HepG2 (cell line): Measurements from ENCODE around the gene PSMB11. TPM values are rescaled to one million over a fixed set of nuclear protein-coding genes. Genes with fewer than 3 reads are reported as not detected.

Experiments
- AKAP8 ChIP-seq: sonication (generic); formaldehyde crosslinking; IDR thresholded peaks from 2 replicates; pipeline ENCODE4 v1.5.1; 2020; ENCODE audit warnings: mild to moderate bottlenecking, missing genetic modification reagents
- BORCS8-MEF2B ChIP-seq: sonication (generic); formaldehyde crosslinking; IDR thresholded peaks from 2 replicates; pipeline ENCODE4 v1.8.0; 2022; ENCODE audit warnings: mild to moderate bottlenecking, missing genetic modification reagents
- DMAP1 ChIP-seq: IDR thresholded peaks from 2 replicates; pipeline ENCODE4 v1.6.1; 2016
- EED ChIP-seq: sonication (generic); formaldehyde crosslinking; IDR thresholded peaks from 2 replicates; pipeline ENCODE4 v1.5.0; 2020; ENCODE audit warnings: mild to moderate bottlenecking, missing genetic modification reagents
- FOXA3 ChIP-seq: IDR thresholded peaks from 2 replicates; pipeline ENCODE4 v1.6.1; 2016; ENCODE audit warnings: missing genetic modification reagents, missing compliant biosample characterization
- GABPB1 ChIP-seq: IDR thresholded peaks from 2 replicates; pipeline ENCODE4 v1.6.1; 2016; ENCODE audit warnings: mild to moderate bottlenecking, missing genetic modification reagents, moderate library complexity, missing compliant biosample characterization
- HNRNPH1 ChIP-seq: fragments of 200-400 bp; formaldehyde crosslinking; optimal IDR thresholded peaks from 2 replicates; pipeline ENCODE3; 2017; ENCODE audit warnings: mild to moderate bottlenecking, low read depth, low read length
- HOXA7 ChIP-seq: sonication (generic); formaldehyde crosslinking; IDR thresholded peaks from 2 replicates; pipeline ENCODE4 v1.8.1; 2022; ENCODE audit warnings: mild to moderate bottlenecking, missing genetic modification reagents, moderate library complexity
- HOXD1 ChIP-seq: sonication (generic); formaldehyde crosslinking; IDR thresholded peaks from 2 replicates; pipeline ENCODE4 v1.5.0; 2020; ENCODE audit warnings: missing genetic modification reagents
- ISL2 ChIP-seq: sonication (generic); formaldehyde crosslinking; IDR thresholded peaks from 2 replicates; pipeline ENCODE4 v1.5.0; 2020; ENCODE audit warnings: missing genetic modification reagents
- KMT2B ChIP-seq: IDR thresholded peaks from 2 replicates; pipeline ENCODE4 v1.6.1; 2016; ENCODE audit warnings: missing genetic modification reagents, missing compliant biosample characterization
- MAFF ChIP-seq: IDR thresholded peaks from 2 replicates; pipeline ENCODE4 v1.6.1; 2011; ENCODE audit warnings: low read depth, low read length, improper control_type of control experiment
- MIXL1 ChIP-seq: IDR thresholded peaks from 2 replicates; pipeline ENCODE4 v1.6.1; 2016
- MTF1 ChIP-seq: sonication (generic); formaldehyde crosslinking; IDR thresholded peaks from 2 replicates; pipeline ENCODE4 v1.5.0; 2020; ENCODE audit warnings: missing genetic modification reagents
- NFYC ChIP-seq: IDR thresholded peaks from 2 replicates; pipeline ENCODE4 v1.6.1; 2016; ENCODE audit warnings: missing genetic modification reagents, missing compliant biosample characterization
- NR3C1 ChIP-seq: sonication (generic); formaldehyde crosslinking; IDR thresholded peaks from 2 replicates; pipeline ENCODE4 v1.4.0; 2020; ENCODE audit warnings: missing genetic modification reagents
- RELA ChIP-seq: sonication (generic); formaldehyde crosslinking; IDR thresholded peaks from 2 replicates; pipeline ENCODE4 v1.4.0; 2020; ENCODE audit warnings: missing genetic modification reagents
- RNF2 ChIP-seq: fragments of 450-650 bp; conservative IDR thresholded peaks from 2 replicates; pipeline ENCODE4 v1.6.1; 2016; ENCODE audit warnings: low read depth
- SOX13 ChIP-seq, 3 experiments: fragments of 450-650 bp in 1 of 3; sonication (generic) in 1 of 3; formaldehyde crosslinking in 1 of 3; IDR thresholded peaks in 2 of 3; conservative IDR thresholded peaks in 1 of 3; 2 replicates each; pipeline versions ENCODE4 v1.5.0 to v1.6.1; 2016 to 2020; ENCODE audit warnings: antibody characterized with exemption in 1 of 3, mild to moderate bottlenecking in 1 of 3, missing compliant biosample characterization in 1 of 3, missing genetic modification reagents in 1 of 3, moderate library complexity in 1 of 3
- SOX6 ChIP-seq, 2 experiments: fragments of 450-650 bp in 1 of 2; sonication (generic) in 1 of 2; formaldehyde crosslinking in 1 of 2; IDR thresholded peaks; 2 replicates each; pipeline versions ENCODE4 v1.4.0 to v1.6.1; 2017 to 2020; ENCODE audit warnings: antibody characterized with exemption in 1 of 2, mild to moderate bottlenecking in 1 of 2, missing genetic modification reagents in 1 of 2
- SP140L ChIP-seq: sonication (generic); formaldehyde crosslinking; IDR thresholded peaks from 2 replicates; pipeline ENCODE4 v1.4.0; 2020; ENCODE audit warnings: missing genetic modification reagents, borderline replicate concordance
- STAT5B ChIP-seq: sonication (generic); formaldehyde crosslinking; IDR thresholded peaks from 2 replicates; pipeline ENCODE4 v1.4.0; 2020; ENCODE audit warnings: missing genetic modification reagents
- WIZ ChIP-seq: sonication (generic); formaldehyde crosslinking; IDR thresholded peaks from 2 replicates; pipeline ENCODE4 v1.5.1; 2020; ENCODE audit warnings: mild to moderate bottlenecking, missing genetic modification reagents
- ZBTB38 ChIP-seq: sonication (generic); formaldehyde crosslinking; IDR thresholded peaks from 2 replicates; pipeline ENCODE4 v1.5.1; 2020; ENCODE audit warnings: mild to moderate bottlenecking, missing genetic modification reagents
- ZNF672 ChIP-seq: sonication (generic); formaldehyde crosslinking; IDR thresholded peaks from 2 replicates; pipeline ENCODE4 v1.8.1; 2022; ENCODE audit warnings: missing genetic modification reagents
- ZZZ3 ChIP-seq: sonication (generic); formaldehyde crosslinking; IDR thresholded peaks from 2 replicates; pipeline ENCODE4 v1.4.0; 2020; ENCODE audit warnings: missing genetic modification reagents, mild to moderate bottlenecking, borderline replicate concordance
- polyA plus RNA-seq, 8 experiments: library from polyadenylated mRNA; depleted of rRNA in 3 of 8; stranded (reverse) in 7 of 8; unstranded in 1 of 8; fragments of >200 nt; fragmentation: Illumina TruSeq in 4 of 8; extraction: Trizol in 4 of 8; gene quantifications; 2 replicates each; pipeline versions ENCODE4 v1.2.1 to v1.2.3, GENCODE V29; 2011 to 2016; ENCODE audit warnings: low read depth in 4 of 8, missing spikeins in 1 of 8, mixed read lengths in 1 of 8; ENCODE audit not compliant: insufficient read depth in 1 of 8
- total RNA-seq, 5 experiments: library from RNA; depleted of rRNA; stranded (reverse); fragments of >200 nt; fragmentation: Illumina TruSeq; extraction: Trizol; gene quantifications; 2 replicates each; pipeline ENCODE4 v1.2.3, GENCODE V29; 2016; ENCODE audit warnings: low read depth in 1 of 5
- TF ChIP-seq, protein P1 (sequence below): IDR thresholded peaks from 2 replicates; pipeline ENCODE4 v1.6.1; 2012; ENCODE audit warnings: inconsistent platforms
- TF ChIP-seq, protein P2 (sequence below): fragments of 450-650 bp; IDR thresholded peaks from 2 replicates; pipeline ENCODE4 v1.6.1; 2017
- TF ChIP-seq, protein P3 (sequence below): IDR thresholded peaks from 2 replicates; pipeline ENCODE4 v1.6.1; 2018; ENCODE audit warnings: missing genetic modification reagents, mild to moderate bottlenecking, missing compliant biosample characterization

Gene PSMB11
- total and polyA plus RNA-seq, 2 of the 13 experiments (the other 11 are each of a cell fraction or from before 2014, with no cell fraction given) = not detected

DNA sequence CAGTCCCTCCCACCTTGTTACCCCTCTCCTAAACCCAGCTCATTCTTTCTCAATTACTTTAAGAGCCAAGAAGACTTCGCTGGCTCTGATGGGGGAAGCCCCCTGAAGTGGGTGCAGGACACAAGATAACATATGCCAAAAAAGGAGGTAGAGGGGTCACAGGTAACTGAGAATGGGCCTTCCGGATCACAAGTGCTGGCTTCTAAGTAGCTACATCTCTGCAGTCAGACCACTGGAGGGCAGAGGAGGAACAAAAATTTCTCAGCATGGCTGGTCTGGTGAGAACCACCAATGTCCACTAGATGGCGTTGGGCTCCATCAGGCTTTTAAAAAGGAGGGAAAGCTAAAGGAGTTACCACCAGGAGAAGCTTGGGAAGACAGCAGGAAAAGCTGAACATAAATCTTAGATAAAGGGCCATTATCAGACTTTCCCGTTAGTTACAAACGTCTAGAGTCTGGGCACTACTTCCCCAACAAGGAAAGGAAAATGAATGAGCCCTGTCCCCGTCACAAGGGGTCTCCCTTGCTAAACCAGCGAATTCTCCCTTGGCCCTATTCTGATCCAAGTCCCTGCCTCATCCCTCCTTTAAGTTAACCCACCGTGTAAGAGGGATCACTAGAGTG, 26.9 kb downstream of the PSMB11 start (continued):
- TF ChIP-seq HOXA7 (no peak), EED (CRISPR knock-in tag) (0 out of 2 replicates have a peak, but pooled peaks have one; percentile 2), ZZZ3 (no peak), SOX13 (IDR thresholded peaks at IDR 0.05) (no peak), SOX13 (CRISPR knock-in tag; conservative IDR thresholded peaks at IDR 0.05 in 1 of 2, IDR thresholded peaks at IDR 0.05 in 1 of 2) (peak in 1 of 2 experiments; percentile 49; a peak in 3 of 4 replicates), KMT2B (CRISPR knock-in tag) (0 out of 2 replicates have a peak, but pooled peaks have one; percentile 34), HNRNPH1 (peak; percentile 88), SOX6 (IDR thresholded peaks at IDR 0.05) (no peak), SOX6 (CRISPR knock-in tag; IDR thresholded peaks at IDR 0.05) (peak; percentile 23; the same call in 1 of the 2 replicates), NFYC (CRISPR knock-in tag) (0 out of 2 replicates have a peak, but pooled peaks have one; percentile 9), MAFF (0 out of 2 replicates have a peak, but pooled peaks have one; percentile 23), HOXD1 (CRISPR knock-in tag) (no peak), MTF1 (CRISPR knock-in tag) (no peak), MIXL1 (CRISPR knock-in tag) (peak; percentile 95), RNF2 (peak; percentile 41; the same call in 1 of the 2 replicates), FOXA3 (CRISPR knock-in tag) (peak; percentile 43; the same call in 1 of the 2 replicates), BORCS8-MEF2B (CRISPR knock-in tag) (peak; percentile 81), GABPB1 (peak; percentile 28; the same call in 1 of the 2 replicates), AKAP8 (CRISPR knock-in tag) (peak; percentile 44; the same call in 1 of the 2 replicates), STAT5B (CRISPR knock-in tag) (0 out of 2 replicates have a peak, but pooled peaks have one; percentile 46), ZBTB38 (CRISPR knock-in tag) (no peak), DMAP1 (no peak), RELA (no peak), SP140L (CRISPR knock-in tag) (0 out of 2 replicates have a peak, but pooled peaks have one; percentile 75), ISL2 (CRISPR knock-in tag) (peak; percentile 71), WIZ (CRISPR knock-in tag) (no peak), NR3C1 (CRISPR knock-in tag) (no peak), ZNF672 (CRISPR knock-in tag) (no peak)
- TF ChIP-seq, protein P1, sequence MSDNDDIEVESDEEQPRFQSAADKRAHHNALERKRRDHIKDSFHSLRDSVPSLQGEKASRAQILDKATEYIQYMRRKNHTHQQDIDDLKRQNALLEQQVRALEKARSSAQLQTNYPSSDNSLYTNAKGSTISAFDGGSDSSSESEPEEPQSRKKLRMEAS = peak; percentile 75
- TF ChIP-seq, protein P2, sequence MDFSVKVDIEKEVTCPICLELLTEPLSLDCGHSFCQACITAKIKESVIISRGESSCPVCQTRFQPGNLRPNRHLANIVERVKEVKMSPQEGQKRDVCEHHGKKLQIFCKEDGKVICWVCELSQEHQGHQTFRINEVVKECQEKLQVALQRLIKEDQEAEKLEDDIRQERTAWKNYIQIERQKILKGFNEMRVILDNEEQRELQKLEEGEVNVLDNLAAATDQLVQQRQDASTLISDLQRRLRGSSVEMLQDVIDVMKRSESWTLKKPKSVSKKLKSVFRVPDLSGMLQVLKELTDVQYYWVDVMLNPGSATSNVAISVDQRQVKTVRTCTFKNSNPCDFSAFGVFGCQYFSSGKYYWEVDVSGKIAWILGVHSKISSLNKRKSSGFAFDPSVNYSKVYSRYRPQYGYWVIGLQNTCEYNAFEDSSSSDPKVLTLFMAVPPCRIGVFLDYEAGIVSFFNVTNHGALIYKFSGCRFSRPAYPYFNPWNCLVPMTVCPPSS = no peak
- TF ChIP-seq, protein P3, sequence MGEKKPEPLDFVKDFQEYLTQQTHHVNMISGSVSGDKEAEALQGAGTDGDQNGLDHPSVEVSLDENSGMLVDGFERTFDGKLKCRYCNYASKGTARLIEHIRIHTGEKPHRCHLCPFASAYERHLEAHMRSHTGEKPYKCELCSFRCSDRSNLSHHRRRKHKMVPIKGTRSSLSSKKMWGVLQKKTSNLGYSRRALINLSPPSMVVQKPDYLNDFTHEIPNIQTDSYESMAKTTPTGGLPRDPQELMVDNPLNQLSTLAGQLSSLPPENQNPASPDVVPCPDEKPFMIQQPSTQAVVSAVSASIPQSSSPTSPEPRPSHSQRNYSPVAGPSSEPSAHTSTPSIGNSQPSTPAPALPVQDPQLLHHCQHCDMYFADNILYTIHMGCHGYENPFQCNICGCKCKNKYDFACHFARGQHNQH (CRISPR knock-in tag) = peak; percentile 81; the same call in 1 of the 2 replicates
